Measurements from ENCODE around the gene FADS2.
A peak's percentile ranks its signal among the peaks of the same experiment; 100 is the strongest.

The FADS2 gene

GRCh38 chr11:61797263-61797944 is 30.7 kb upstream of the FADS2 start:
- peak; percentile 22 for DNase-seq

DNA sequence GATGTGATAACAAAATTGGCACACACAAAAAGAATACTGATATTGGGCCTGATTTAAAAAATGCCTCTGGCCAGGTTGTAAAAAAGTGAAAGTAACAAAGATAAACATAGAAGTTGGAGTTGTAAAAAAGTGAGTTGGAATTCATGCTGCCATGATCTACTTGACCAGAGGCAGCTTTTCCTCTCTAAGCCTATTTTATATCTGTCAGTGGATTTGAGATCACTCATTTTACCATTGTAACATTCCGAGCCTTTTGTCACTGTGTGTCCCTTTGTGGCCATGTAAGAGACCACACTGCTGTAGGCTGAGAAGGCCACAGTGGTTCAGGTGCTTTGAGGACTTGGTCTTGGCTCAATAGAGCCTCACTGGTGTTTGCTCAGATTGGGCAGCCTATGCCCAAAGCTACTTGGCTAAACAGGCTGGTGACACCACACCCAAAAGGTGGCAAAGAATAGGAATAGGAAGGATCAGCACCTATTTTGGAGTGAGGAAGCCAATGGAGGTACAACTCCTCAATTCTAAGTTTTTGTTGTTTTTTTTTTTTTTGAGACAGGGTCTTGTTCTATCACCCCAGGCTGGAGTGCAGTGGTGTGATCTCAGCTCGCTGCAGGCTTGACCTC is 28.3 kb upstream of the FADS2 start:
- DNase-seq: no peak

DNA sequence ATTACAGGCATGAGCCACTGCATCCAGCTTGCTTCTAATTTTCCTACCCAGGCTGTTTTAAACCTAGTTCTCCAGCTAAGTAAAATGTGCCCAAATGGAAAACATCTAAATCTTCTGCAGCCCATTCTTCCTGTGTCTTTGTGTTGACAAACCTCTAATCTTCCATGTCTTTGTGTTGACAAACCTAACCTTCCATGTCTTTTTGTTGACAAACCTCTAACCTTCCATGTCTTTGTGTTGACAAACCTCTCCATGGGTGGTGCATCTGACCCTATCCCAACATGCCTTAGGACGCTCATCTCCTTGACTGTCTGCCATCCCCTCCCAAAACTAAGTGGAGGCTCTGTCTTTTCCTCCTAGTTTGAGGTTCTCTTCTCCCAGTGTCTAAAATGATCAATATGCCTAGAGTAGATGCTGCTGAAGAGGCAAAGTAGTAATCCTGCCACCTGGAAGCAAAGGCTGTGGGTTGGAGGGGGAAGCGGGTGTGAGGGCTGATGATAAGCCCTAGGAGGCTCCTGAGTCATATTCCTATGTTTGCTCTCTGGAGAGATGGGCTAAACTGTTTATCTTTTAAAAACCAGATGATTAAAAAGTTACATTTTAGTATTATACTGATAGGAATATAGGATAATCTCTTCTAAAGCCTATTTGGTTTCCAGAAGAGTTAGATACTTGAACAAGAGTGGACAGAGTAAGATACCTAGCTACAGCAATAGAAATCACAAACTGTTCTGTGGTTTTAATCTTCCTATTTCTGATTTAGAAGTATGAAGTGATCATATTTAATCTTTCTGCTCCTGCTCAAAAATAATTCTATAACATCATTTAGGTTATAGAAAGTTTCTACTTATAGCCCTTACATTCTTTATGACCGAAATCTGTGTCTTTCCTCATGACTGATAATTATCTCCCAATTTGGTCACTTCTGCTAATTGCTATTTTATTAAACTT is 27.5 kb upstream of the FADS2 start:
- DNase-seq: no peak

DNA sequence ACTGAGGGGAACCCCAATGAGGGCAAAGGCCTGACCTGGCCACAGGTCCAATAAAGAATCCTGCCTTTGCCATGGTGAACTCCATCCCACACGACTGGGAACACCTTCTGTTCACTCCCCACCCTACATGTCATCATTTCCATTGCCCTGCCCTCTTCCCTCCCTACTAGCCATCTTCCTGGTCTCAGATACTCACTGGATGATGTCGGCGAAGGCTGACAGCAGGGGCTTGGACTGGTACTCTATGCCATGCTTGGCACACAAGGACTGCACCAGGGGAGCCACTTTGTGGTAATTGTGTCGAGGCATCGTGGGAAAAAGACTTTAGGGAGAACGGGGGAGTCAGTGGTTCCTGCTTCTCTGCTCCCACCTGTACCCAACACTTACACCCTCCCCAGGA is 25.5 kb upstream of the FADS2 start:
- no peak for DNase-seq

DNA sequence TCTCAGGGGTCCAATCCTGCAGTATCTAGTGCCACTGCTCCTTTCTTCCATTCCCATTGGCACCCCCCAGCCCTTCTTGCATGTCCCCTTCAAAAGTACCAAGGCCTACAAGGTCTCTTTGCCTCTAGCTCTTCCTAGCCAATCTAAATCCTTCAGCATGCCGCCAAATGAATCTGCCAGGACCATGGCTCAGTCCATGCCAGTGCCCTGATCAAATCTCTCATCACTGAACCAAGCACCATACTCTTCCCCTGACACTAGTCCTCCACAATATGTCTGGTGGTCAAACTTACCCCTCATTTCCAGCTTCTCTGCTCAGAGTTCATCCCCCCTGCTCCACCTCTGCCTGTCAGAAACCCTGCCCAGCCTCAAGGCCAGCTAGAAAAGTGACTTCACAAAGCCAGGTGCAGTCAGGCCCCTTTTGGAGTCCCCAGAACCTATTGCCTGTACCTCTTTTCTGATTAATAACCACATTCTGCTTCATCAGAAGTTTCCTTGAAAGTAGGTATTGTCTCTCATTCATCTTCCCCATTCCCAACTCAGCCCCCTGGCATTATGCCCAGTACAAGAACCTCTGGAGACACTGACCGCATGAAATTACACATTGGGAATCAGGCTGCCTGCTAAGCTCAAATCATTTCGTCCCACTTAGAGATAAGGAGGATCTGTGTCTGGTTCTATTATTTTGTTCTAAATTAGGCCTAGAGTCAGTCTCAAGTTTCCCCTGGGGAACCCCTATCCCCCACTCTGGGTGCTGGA is 24.0 kb upstream of the FADS2 start:
- no peak for DNase-seq

- no peak for DNase-seq
Observed at GRCh38 chr11:61805146-61805545, 23.0 kb upstream of the FADS2 start.

DNA sequence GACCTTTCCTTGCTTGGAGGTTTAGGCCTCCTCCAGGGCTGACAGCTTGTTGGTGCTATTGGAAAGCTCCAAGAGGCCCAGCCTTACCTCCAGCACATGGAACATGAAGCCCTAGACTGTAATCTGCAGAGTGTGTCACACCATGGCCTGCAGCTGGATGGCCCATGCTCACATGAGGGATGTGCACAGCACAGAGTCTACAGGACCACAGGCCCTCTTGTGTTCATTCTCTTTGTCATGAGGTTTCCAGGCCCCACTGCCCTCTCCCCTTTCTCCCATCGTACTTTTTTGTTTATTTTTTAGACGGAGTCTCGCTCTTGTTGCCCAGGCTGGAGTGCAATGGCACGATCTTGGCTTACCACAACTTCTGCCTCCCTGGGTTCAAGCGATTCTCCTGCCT is 21.3 kb upstream of the FADS2 start:
- no peak for DNase-seq

DNA sequence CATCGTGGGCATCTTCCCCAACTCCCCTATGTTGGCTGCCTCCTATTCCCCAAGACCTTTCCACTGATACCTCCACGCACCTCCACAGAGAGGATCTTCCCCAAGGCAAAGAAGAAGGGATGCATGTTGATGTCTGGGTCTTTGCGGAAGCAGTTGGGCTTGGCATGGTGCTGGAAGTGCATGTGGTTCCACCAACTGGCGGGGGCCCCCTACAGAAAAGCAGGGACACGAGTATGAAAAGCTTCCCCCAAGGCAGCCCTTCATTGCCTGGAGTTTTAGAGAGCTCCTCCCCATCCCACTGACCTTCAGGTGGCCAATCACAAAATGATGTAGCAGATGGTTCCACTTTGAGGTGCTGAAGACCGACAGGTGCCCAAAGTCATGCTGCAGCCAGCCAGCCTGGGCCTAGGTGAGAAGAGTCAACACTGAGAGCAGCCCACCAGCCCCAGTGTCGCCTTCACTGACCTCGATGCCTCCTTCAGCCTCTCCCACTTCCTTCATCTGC is 17.4 kb upstream of the FADS2 start:
- no peak for DNase-seq

DNA sequence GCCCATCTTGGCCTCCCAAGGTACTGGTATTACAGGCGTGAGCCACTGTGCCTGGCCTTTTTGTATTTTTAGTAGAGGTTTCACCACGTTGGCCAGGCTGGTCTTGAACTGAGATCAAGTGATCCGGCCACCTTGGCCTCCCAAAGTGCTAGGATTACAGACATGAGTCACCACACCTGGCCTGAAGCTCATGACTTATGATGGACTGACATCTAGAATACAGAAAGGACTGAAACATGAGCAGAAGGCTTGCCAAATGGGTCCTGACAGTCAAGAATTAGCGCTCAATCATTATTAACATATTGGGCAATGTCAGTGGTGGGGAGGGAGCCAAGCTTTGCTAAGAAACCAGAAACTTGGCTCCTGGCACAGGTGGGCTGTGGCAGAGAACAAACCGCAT is 16.3 kb upstream of the FADS2 start:
- no peak for DNase-seq

DNA sequence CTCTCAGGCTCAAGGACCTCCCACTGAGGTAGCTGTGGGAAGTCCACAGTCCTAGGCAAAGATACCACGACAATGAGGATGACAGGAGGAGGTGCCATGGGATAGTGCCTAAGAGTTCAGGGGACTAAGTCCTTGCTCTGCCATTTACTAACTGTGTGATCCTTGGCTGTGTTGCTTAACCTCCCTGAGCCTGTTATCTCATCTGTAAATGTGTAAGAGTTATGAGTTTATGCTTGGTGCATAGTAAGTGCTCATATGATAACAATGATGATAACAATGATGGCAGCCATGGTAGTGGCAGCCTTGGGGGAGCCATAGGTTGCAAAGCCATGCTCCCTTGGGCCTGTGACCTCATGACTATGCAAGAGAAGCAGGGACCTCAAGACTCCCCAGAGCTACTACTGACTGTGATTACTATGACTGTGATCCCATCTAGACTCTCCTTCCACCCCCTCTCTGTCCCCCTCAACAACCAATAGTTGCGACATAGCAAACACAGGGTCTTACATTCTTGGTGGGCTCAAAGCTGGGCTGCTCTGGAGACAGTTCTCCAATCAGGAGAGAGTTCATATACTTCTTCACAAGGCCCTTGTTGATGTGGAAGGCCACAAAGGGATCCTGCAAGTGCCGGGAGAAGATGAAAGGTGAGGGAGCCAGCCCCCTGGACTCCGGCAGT is 15.2 kb upstream of the FADS2 start:
- DNase-seq: no peak

GRCh38 chr11:61814247-61814957 is 13.7 kb upstream of the FADS2 start:
- DNase-seq: peak; percentile 34

DNA sequence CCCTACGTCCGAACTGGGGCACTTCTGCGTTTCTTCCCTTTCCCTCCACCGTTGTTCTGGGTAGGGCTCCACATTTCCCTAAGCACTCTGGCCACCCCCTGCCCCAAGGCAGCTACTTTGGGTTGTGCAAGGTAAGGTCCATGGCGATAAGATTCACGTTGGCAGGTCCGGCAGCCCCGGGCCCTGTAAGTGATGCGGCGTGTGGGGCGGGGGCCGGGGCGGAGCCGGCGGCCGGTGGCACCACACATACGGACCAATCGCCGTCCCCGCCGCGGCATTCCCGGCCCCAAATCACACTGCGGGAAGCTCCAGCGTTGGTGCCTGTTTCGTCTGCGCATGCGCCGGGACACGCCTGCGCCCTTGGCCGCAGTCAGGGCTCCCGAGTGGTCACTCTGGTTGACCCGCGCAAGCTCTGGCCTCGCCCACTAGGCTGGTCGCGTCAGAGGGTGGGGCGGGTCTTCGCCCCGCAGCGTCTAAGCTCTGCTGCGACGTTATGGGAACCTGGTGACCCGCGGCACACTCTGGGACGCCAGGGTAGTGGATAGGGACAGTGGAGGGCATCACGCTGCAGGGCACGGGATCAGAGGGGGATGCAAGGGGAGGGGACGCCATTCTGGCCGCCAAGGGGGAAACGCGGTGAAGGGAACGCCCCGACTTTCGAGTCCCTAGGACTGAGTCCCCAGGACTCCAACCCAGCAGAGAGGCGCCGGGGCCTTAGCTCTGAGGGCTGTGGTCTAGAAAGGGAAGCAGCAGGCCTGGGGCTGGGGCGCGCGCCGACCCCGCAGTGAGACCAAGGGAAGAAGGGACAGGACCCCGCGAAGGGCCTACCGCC is 12.9 kb upstream of the FADS2 start:
- DNase-seq: peak; percentile 92

DNA sequence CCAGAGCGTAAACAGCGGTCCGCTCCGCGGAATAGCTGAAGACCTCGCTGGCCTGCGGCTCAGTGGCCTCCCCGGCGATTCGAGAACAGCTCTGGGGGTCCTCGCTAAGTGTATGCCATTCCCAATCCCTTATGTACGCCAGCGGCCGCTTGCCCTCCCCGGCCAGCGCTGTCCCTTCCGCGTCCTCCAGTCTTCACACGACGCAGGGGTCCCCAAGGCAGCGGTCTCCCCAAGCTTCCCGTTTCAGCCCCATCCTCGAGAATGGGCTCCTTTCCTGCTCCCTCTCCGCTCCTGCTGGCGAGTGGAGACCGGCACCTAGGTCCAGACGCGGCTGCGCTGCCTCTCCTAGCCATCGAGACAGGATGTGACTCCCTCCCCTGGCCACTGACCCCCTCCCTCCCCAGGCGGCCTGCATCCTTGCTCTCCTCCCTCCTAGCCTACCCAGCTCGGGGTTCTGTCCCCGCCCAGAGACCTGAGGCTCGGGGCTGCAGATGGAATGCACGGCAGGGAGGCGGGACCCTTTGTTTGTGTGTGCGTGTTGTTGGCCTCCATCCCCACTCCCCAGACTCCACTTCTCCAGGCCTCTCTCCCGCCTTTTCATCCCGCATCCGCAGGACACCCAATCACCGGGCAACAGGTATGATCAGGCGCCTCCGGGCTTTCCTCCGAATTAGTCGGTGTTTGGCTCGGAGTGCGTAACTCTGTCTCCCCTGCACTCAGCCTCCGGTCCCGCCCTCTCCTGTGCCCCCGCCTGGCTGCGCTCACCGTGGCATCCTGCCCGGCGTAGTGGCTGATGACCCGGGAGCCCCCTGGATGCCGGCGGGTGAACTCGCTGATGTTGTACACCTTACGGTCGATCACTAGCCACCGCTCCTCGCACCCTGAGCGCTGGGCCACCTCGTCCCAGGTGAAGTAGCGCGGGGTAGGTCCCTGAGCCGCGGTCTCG is 12.0 kb upstream of the FADS2 start:
- no peak for DNase-seq

DNA sequence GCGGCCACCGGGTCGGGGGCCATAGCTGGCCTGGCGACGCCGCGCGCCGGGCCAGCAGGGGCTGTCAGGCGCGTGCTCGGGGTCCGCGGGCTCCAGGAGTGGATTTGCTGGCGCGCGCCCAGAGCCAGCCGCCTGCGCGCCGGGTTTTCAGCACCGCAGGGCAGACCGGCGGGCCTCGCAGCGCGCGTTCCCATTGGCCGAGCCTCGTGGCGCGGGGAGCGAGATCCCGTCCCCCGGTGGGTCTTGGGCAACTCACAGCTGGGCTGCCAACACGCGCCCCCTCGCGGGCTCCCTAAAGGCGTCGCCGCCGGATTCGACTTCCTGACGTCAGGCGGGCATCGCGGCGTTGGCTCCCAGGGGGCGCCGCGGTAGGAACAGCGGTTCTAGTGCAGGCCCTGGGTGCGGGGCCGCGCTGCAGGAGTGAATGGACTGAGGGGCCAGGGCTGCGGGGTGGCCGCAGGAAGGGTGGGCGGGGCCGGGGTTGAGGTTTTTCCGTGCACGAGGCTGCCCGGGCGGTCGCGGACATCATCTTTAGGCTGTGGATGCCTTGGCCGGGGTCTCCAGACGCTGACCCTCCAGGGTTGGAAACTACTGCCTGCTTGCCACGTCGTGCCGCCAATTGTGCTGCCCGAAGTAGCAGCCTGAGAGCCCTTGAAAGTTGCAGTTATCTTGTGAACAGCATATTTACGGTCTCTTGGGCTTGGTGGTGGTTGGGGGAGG is 11.2 kb upstream of the FADS2 start, which contains the start of gene FADS1:
Gene FADS1 (minus strand): TSS at position 268 of the 720 bp plus-strand sequence. CDS start 74 bp downstream, at position 194.
- peak; percentile 95 for DNase-seq

DNA sequence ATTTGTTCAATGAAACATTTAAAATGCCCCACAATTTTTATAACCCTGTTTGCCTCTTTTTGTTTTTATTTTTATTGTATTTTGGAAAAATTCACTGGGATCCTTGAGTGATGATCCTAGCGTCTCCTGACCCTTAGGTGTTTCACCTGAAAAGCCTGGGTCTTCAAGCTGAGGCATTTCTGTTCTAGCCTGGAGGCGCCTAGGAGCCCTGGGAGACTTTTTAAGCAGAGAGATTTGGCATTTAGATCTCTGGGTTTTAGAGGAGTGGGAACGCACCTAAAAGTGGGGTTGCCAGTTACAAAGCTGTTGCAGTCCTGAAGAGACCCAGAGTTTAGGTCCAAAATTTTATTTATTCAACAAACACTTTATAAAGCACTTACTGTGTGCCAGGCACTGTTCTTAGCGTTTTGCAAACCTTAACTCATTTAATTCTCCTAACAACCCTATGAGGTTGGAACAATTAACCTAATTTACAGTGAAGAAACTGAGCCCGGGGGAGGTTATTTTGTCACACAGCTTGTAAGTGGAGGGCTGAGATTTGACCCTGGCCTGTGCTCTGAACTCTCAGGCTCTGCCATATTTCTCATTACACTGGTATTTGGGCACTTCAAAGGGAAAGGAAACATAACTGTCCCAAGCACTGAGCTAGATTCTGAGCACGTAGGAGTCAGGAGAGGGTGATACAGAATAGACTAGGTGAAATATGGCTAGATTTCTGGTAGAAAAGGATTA is 10.5 kb upstream of the FADS2 start:
- DNase-seq: no peak

DNA sequence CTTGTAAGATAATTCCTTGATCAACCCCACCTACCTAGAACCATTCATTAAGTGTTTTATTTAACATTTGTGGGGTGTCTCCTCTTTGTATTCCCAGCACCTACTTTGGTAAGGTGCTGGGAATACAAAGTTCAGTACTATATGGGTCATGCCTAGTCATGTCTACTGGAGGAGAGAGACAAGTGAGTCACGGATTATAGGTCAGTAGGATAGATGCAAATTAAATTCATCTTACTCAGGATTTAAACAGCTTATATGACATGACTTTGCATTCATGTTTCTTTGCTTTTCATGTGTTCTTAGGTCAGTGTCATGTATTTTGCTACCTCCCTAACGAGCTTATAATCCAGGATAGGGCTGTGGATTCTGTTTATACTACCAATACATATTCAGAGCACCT is 7.9 kb upstream of the FADS2 start:
- DNase-seq: no peak

DNA sequence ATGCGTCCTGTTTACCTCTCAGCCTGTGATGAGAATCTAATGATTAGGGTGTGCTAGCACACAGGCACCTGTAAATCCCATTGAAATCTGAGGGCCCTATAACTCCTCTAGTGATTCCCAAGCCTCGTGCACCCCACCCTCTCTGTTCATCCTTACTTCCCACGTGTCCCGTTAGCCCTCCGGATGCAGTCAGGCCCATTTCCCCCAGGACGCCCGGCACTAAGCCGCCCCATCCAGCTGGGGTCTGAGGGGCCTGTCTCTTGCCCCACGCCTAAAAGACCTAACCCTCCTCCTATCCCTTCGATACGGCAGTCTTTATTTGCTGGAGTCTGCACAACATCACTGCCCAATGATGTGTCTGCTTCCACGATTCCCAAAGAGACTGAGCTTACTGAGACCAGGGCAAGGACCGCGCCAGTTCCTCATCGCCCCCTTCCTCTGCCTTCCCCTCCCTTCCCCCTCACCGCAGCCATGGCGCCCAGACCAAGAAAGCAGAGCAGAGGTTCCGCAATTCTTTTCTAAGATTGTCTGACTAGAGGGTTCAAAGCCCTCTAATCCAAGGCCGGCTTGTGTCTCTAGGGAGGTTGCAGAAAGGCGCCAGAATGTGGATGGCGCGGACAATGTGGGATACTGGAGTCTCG is 1.1 kb upstream of the FADS2 start:
- peak; percentile 28 for DNase-seq

DNA sequence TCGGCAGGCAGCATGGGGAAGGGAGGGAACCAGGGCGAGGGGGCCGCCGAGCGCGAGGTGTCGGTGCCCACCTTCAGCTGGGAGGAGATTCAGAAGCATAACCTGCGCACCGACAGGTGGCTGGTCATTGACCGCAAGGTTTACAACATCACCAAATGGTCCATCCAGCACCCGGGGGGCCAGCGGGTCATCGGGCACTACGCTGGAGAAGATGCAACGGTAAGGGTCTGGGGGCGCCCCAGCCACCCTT is 204 bp downstream of the FADS2 start:
- DNase-seq: no peak
